Measurements from ENCODE around the gene VAT1L.

The VAT1L gene

GRCh38 chr16:77849646-77850258, 61.4 kb downstream of the VAT1L start:
- Histone ChIP-seq H3K14ac (ENCODE audit: low read length) (no peak overlapping the region), H3K79me1 (ENCODE audit: low read depth, low read length) (no peaks in the 10 kb centered on the region), H3K9ac (ENCODE audit: low read depth, low read length, poor library complexity) (no peak overlapping the region), H3K4ac (ENCODE audit: low read length) (no peak overlapping the region), H2BK120ac (ENCODE audit: low read depth, low read length) (no peak overlapping the region), H4K8ac (ENCODE audit: low read depth, low read length) (no peak overlapping the region), H2BK15ac (ENCODE audit: low read length) (no peak overlapping the region), H3K27ac (replicated peaks; ENCODE audit: low read length) (no peak overlapping the region), H3K27me3 (ENCODE audit: control insufficient read depth in 3 of 3, insufficient read depth in 3 of 3, low read depth in 1 of 3, low read length in 3 of 3) (no peaks in the 10 kb centered on the region), H2AFZ (ENCODE audit: low read length) (no peak overlapping the region), H3K36me3 (replicated peaks in 1 of 2; ENCODE audit: control insufficient read depth in 2 of 2, insufficient read depth in 2 of 2, low read length in 2 of 2) (peaks cover 0 to 1% of the 10 kb centered on the region in 2 donors), H2BK5ac (ENCODE audit: low read length) (no peak overlapping the region), H3K4me2 (ENCODE audit: insufficient read depth, low read length, poor library complexity, severe bottlenecking) (no peak overlapping the region), H2BK12ac (ENCODE audit: low read length) (no peak overlapping the region), H3K4me1 (ENCODE audit: control insufficient read depth in 2 of 2, insufficient read depth in 1 of 2, low read depth in 1 of 2, low read length in 2 of 2) (peaks cover 22 to 28% of the 10 kb centered on the region in 2 donors), H4K91ac (ENCODE audit: low read depth, low read length, poor library complexity) (no peak overlapping the region), H3K18ac (ENCODE audit: low read length) (peak overlapping the region; percentile 54), H3K9me3 (replicated peaks in 1 of 2; ENCODE audit: control insufficient read depth in 2 of 2, insufficient read depth in 1 of 2, low read depth in 1 of 2, low read length in 2 of 2) (no peaks in the 10 kb centered on the region), H3K4me3 (ENCODE audit: low read length in 2 of 2) (no peak overlapping the region), H2AK5ac (ENCODE audit: low read depth, low read length) (no peak overlapping the region), H3K23ac (ENCODE audit: low read depth, low read length, poor library complexity) (no peak overlapping the region)
- WGBS, 2 donors (ENCODE audit: extremely low coverage in 2 of 2, insufficient read length in 2 of 2, insufficient replicate concordance in 1 of 2): no CpG with 5 or more reads among the region's 13 CpGs
- no peak for DNase-seq (ENCODE audit: low spot score)

GRCh38 chr16:77850636-77851333, 62.4 kb downstream of the VAT1L start:
- Histone ChIP-seq H3K9me3 (replicated peaks in 1 of 2; ENCODE audit: control insufficient read depth in 2 of 2, insufficient read depth in 1 of 2, low read depth in 1 of 2, low read length in 2 of 2) (no peaks in the 10 kb centered on the region), H3K9ac (ENCODE audit: low read depth, low read length, poor library complexity) (no peak overlapping the region), H4K8ac (ENCODE audit: low read depth, low read length) (no peak overlapping the region), H3K14ac (ENCODE audit: low read length) (no peak overlapping the region), H2BK15ac (ENCODE audit: low read length) (no peak overlapping the region), H3K4me2 (ENCODE audit: insufficient read depth, low read length, poor library complexity, severe bottlenecking) (no peak overlapping the region), H3K18ac (ENCODE audit: low read length) (peak overlapping the region; percentile 25), H3K27ac (replicated peaks; ENCODE audit: low read length) (no peak overlapping the region), H3K4me3 (ENCODE audit: low read length in 2 of 2) (no peak overlapping the region), H4K91ac (ENCODE audit: low read depth, low read length, poor library complexity) (no peak overlapping the region), H3K27me3 (ENCODE audit: control insufficient read depth in 3 of 3, insufficient read depth in 3 of 3, low read depth in 1 of 3, low read length in 3 of 3) (no peaks in the 10 kb centered on the region), H2BK12ac (ENCODE audit: low read length) (peak overlapping the region; percentile 43), H3K4ac (ENCODE audit: low read length) (no peak overlapping the region), H3K4me1 (ENCODE audit: control insufficient read depth in 2 of 2, insufficient read depth in 1 of 2, low read depth in 1 of 2, low read length in 2 of 2) (peaks cover 13 to 22% of the 10 kb centered on the region in 2 donors), H3K36me3 (replicated peaks in 1 of 2; ENCODE audit: control insufficient read depth in 2 of 2, insufficient read depth in 2 of 2, low read length in 2 of 2) (peaks cover 0 to 1% of the 10 kb centered on the region in 2 donors), H3K79me1 (ENCODE audit: low read depth, low read length) (no peaks in the 10 kb centered on the region), H2BK120ac (ENCODE audit: low read depth, low read length) (no peak overlapping the region), H2AFZ (ENCODE audit: low read length) (no peak overlapping the region), H3K23ac (ENCODE audit: low read depth, low read length, poor library complexity) (no peak overlapping the region), H2BK5ac (ENCODE audit: low read length) (no peak overlapping the region), H2AK5ac (ENCODE audit: low read depth, low read length) (no peak overlapping the region)
- no peak for DNase-seq (ENCODE audit: low spot score)
- WGBS, 2 donors (ENCODE audit: extremely low coverage in 2 of 2, insufficient read length in 2 of 2, insufficient replicate concordance in 1 of 2): no CpG with 5 or more reads among the region's 8 CpGs

GRCh38 chr16:77853161-77853560, 64.8 kb downstream of the VAT1L start:
- H3K9ac ChIP-seq (ENCODE audit: low read depth, low read length, poor library complexity): no peak overlapping the region
- DNase-seq (ENCODE audit: low spot score): no peak
- no peaks in the 10 kb centered on the region for H3K9me3 ChIP-seq (replicated peaks in 1 of 2; ENCODE audit: control insufficient read depth in 2 of 2, insufficient read depth in 1 of 2, low read depth in 1 of 2, low read length in 2 of 2)
- H3K27me3 ChIP-seq (ENCODE audit: control insufficient read depth in 3 of 3, insufficient read depth in 3 of 3, low read depth in 1 of 3, low read length in 3 of 3): no peaks in the 10 kb centered on the region
- H3K4me1 ChIP-seq (ENCODE audit: control insufficient read depth in 2 of 2, insufficient read depth in 1 of 2, low read depth in 1 of 2, low read length in 2 of 2): peaks cover 8 to 18% of the 10 kb centered on the region in 2 donors
- no peak overlapping the region for H4K91ac ChIP-seq (ENCODE audit: low read depth, low read length, poor library complexity)
- no peak overlapping the region for H4K8ac ChIP-seq (ENCODE audit: low read depth, low read length)
- H3K4ac ChIP-seq (ENCODE audit: low read length): no peak overlapping the region
- no CpG with 5 or more reads among the region's 5 CpGs for WGBS, 2 donors (ENCODE audit: extremely low coverage in 2 of 2, insufficient read length in 2 of 2, insufficient replicate concordance in 1 of 2)
- no peak overlapping the region for H3K4me2 ChIP-seq (ENCODE audit: insufficient read depth, low read length, poor library complexity, severe bottlenecking)
- H3K27ac ChIP-seq (replicated peaks; ENCODE audit: low read length): no peak overlapping the region
- no peak overlapping the region for H3K4me3 ChIP-seq (ENCODE audit: low read length in 2 of 2)
- H3K14ac ChIP-seq (ENCODE audit: low read length): no peak overlapping the region
- no peaks in the 10 kb centered on the region for H3K79me1 ChIP-seq (ENCODE audit: low read depth, low read length)
- no peak overlapping the region for H2BK12ac ChIP-seq (ENCODE audit: low read length)
- H2AFZ ChIP-seq (ENCODE audit: low read length): no peak overlapping the region
- no peak overlapping the region for H3K18ac ChIP-seq (ENCODE audit: low read length)
- H2AK5ac ChIP-seq (ENCODE audit: low read depth, low read length): no peak overlapping the region
- H2BK120ac ChIP-seq (ENCODE audit: low read depth, low read length): no peak overlapping the region
- H3K23ac ChIP-seq (ENCODE audit: low read depth, low read length, poor library complexity): no peak overlapping the region
- no peak overlapping the region for H2BK5ac ChIP-seq (ENCODE audit: low read length)
- peaks cover 0 to 1% of the 10 kb centered on the region in 2 donors for H3K36me3 ChIP-seq (replicated peaks in 1 of 2; ENCODE audit: control insufficient read depth in 2 of 2, insufficient read depth in 2 of 2, low read length in 2 of 2)
- H2BK15ac ChIP-seq (ENCODE audit: low read length): no peak overlapping the region

GRCh38 chr16:77856438-77857160, 68.2 kb downstream of the VAT1L start:
- no peaks in the 10 kb centered on the region for H3K9me3 ChIP-seq (replicated peaks in 1 of 2; ENCODE audit: control insufficient read depth in 2 of 2, insufficient read depth in 1 of 2, low read depth in 1 of 2, low read length in 2 of 2)
- no peak overlapping the region for H2BK12ac ChIP-seq (ENCODE audit: low read length)
- WGBS, 2 donors (ENCODE audit: extremely low coverage in 2 of 2, insufficient read length in 2 of 2, insufficient replicate concordance in 1 of 2): no CpG with 5 or more reads among the region's 11 CpGs
- peaks cover 3 to 18% of the 10 kb centered on the region in 2 donors for H3K4me1 ChIP-seq (ENCODE audit: control insufficient read depth in 2 of 2, insufficient read depth in 1 of 2, low read depth in 1 of 2, low read length in 2 of 2)
- H2BK15ac ChIP-seq (ENCODE audit: low read length): no peak overlapping the region
- no peaks in the 10 kb centered on the region for H3K36me3 ChIP-seq (replicated peaks in 1 of 2; ENCODE audit: control insufficient read depth in 2 of 2, insufficient read depth in 2 of 2, low read length in 2 of 2)
- H3K4me3 ChIP-seq (ENCODE audit: low read length in 2 of 2): no peak overlapping the region
- H3K23ac ChIP-seq (ENCODE audit: low read depth, low read length, poor library complexity): no peak overlapping the region
- H3K4me2 ChIP-seq (ENCODE audit: insufficient read depth, low read length, poor library complexity, severe bottlenecking): no peak overlapping the region
- H2BK5ac ChIP-seq (ENCODE audit: low read length): no peak overlapping the region
- no peak overlapping the region for H4K91ac ChIP-seq (ENCODE audit: low read depth, low read length, poor library complexity)
- no peak overlapping the region for H3K14ac ChIP-seq (ENCODE audit: low read length)
- no peak overlapping the region for H4K8ac ChIP-seq (ENCODE audit: low read depth, low read length)
- H3K27ac ChIP-seq (replicated peaks; ENCODE audit: low read length): no peak overlapping the region
- no peaks in the 10 kb centered on the region for H3K79me1 ChIP-seq (ENCODE audit: low read depth, low read length)
- H3K4ac ChIP-seq (ENCODE audit: low read length): no peak overlapping the region
- no peak overlapping the region for H2BK120ac ChIP-seq (ENCODE audit: low read depth, low read length)
- no peak overlapping the region for H2AFZ ChIP-seq (ENCODE audit: low read length)
- no peak overlapping the region for H3K9ac ChIP-seq (ENCODE audit: low read depth, low read length, poor library complexity)
- no peak for DNase-seq (ENCODE audit: low spot score)
- no peaks in the 10 kb centered on the region for H3K27me3 ChIP-seq (ENCODE audit: control insufficient read depth in 3 of 3, insufficient read depth in 3 of 3, low read depth in 1 of 3, low read length in 3 of 3)
- H3K18ac ChIP-seq (ENCODE audit: low read length): no peak overlapping the region
- no peak overlapping the region for H2AK5ac ChIP-seq (ENCODE audit: low read depth, low read length)
